ENCODE measurements around the gene C9orf152.

The C9orf152 gene

DNA sequence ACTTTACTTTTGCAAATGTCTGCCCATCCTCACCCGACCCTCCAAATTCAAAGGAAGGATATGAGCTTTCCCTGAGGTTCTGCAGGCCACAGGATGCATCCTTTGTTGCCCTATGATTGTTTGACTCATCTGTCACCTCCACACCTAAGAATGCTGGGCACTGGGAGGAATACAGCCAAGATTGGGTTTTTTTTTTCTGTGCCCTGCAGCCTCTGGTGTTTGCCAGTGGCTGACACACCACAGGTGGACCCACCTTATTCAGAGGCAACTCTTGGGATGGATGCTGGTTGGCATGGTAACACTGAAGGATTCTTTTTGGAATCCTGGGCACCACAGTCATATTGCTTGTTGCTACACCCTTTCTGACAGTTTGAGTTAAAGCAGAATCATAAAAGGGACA is 29.7 kb downstream of the C9orf152 start:
- DNase-seq: no peak

DNA sequence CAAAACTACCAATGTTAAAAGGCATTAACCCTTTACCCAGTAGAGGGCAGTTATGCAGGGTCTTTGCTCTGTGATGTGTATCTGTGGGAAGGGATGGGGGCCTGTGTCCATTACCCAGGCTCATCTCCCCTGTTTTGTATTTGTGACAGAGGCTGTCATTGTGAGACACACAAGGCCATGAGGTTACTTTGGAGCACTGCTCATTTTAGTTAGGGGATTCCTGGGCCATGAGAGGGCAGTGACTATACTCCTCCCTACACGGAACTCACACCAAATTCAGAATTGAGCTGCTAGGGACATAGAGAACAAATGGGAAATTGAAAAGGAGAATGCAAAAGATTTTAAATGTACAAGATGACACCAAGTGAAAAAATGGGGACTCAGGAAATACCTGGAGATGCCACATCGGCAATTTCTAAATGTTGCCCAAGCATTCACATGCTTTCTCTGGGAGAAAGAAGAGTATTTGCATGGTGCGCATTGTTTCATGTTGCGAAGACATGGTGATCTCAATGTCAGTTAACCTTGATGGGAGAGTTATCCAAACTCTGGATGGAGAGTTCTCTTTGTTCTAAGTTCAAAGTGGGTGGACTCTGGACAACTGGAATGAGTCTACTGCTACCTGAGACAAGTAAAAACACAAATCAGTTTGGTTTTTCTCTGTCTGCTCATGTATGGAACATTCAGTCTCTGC is 32.5 kb downstream of the C9orf152 start:
- no peak for DNase-seq

DNA sequence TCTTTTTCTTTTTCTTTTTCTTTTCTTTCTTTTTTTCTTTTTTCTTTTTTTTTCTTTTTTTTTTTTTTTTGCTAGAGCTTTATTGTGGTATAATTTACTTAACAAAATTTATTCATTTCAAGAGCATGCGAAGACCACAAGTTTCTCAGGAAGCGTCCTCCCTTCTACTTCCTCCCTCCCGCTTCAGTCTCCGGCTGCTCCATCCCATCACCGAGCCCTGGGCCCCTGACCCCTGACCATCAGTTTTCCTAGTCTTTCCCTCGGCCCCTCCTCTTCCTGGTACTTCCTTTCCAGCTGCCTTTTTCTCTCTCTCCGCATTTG is 34.7 kb downstream of the C9orf152 start:
- DNase-seq: no peak

DNA sequence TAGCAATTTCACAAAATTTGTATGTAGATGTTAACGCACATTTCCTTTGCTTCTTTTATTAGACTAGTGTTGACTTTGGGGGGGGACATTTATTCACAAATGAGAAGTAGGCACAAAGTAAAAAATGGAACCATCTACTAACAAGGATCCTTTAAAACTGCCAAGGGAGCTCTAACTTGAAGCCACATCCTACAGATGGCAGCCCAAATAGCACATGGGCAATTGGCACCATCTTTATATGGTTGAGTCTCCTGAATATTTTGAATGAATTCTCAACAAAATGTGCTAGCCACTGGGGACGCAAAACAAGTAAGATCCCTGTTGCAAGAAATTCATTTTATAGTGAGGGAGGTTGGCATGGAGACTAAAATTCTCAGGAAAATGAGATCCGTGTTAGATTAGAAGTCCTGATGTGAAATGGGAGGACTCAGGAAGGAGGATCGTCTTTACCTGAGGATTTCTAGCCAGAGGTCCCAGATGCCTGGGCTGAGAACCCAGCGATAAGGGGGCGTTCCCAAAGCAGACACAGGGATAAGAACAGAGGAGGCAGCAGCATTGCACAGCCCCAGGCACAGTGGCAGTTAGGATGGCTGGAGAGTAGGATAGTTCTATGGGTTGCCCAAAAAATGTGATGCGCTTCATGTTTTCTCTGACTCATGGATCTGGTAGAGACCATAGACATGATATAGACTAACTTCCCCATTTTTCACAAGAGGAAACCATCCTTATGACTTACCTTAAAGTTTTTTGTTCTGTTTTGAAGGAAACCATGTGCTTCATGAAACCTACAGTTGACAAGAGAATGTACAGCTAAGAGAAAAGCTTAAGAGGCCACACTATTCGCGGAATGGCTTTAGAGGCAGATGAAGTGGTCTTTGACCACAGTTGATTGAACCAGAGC is 37.4 kb downstream of the C9orf152 start:
- no peak for DNase-seq

- no peak for DNase-seq
Observed at GRCh38 chr9:110168486-110168885, 39.5 kb downstream of the C9orf152 start.

DNA sequence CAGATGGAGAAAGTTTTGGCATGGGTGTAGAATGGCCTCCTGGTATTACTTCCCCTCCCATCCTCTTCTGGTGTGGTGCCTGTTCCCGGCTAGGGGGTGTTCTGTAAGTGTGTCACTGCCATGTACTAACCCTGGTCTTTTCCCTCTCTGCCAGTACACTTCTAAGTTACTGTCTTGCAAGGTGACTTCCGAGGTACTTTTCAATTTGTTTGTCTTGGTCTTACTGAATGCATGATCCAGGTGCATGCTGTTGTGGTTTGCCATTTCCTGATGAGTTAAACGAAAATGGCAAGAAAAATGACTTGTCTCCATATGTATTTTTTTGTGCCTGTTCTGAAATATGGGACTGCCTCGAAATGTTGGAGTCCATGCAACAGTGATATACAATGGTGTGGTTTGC is 46.0 kb downstream of the C9orf152 start:
- no peak for DNase-seq

GRCh38 chr9:110160685-110161084 is 47.3 kb downstream of the C9orf152 start:
- no peak for DNase-seq

- DNase-seq: no peak
Observed at GRCh38 chr9:110160123-110160522, 47.8 kb downstream of the C9orf152 start.

DNA sequence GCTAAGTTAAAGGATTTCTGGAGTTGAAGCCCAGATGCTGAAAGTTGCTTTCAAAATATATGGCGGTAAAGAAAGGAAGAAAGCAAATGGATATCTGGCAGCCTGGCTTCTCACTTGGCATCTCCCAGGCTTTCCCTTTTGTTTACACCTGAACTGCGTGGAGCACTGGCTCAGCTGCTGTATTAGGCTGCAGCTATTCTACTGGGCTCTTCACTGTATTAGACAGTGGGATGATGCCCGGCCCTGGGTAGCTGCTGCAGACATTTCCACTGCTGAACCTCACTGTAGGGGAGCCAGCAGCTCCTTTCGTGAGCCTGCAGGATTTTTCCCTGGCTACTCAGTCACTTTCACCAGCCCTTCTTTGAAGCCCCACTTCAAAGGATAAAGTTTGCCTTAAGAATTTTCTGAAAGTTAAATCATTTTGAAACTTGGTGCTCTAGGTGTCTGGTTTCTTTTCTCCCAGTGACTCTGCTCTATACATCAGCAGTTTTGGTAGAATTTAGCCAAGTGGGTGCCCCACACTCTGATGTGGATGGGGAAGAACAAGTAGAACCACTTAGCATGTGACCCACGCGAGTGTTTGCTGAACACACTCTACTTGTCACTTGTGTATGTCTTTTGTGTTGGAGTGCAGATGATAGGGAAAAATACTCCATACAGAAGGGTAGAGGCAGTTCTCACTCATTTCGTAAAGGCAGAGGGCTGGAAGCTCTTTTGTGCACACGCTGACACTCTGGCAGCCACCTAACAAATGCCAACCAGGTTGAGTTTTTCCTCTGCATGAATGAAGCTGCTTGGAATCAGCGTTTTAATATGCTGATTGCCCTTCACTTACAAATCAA is 49.9 kb downstream of the C9orf152 start:
- DNase-seq: no peak

DNA sequence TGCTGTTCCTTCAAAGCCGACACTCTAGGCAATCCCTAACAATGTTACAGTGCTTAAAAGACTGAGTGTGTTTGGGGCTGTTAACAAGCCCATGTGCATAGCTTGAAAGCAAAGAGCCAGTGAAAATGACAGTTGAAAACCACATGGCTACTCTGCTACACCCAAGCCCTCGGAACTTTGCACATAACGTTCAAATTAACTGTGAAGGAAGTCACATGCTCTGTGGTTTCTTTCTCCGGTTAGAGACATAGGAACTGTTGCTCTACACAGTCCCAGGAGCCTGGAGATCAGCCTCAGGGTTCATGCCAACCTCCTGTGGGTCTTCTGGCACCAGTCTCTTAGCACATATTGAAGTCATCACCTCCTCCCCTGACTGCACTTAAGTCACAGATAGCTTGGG is 51.1 kb downstream of the C9orf152 start:
- no peak for DNase-seq

GRCh38 chr9:110156416-110156815 is 51.5 kb downstream of the C9orf152 start:
- no peak for DNase-seq

GRCh38 chr9:110155751-110156150 is 52.2 kb downstream of the C9orf152 start:
- DNase-seq: no peak

- DNase-seq: no peak
Observed at GRCh38 chr9:110153431-110153830, 54.5 kb downstream of the C9orf152 start.

- DNase-seq: no peak
Observed at GRCh38 chr9:110152704-110153374, 55.1 kb downstream of the C9orf152 start.
